ENCODE data around the gene TBC1D21.

DNA sequence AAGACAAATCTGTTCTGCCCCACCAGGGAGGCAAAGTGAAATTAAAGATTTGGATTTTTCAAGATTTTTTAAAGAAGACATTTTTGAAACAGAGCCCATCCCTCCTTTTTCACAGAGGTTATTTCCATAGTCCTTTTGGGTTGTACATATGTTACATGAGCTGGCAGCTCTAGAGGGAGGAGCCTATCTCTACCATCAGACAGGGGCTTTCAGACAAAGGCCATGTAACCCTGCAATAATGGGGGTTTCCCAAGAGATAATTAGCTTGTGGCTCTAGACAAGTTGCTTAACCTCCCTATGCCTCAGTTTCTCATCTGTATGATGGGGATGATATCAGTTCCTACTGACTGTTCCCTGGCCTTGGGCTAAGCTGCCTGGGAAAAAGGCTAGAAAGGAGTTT, 8.0 kb upstream of the TBC1D21 start:
- TF ChIP-seq POLR2A (IDR thresholded peaks at IDR 0.05) = no peak
- TF ChIP-seq, protein P1, sequence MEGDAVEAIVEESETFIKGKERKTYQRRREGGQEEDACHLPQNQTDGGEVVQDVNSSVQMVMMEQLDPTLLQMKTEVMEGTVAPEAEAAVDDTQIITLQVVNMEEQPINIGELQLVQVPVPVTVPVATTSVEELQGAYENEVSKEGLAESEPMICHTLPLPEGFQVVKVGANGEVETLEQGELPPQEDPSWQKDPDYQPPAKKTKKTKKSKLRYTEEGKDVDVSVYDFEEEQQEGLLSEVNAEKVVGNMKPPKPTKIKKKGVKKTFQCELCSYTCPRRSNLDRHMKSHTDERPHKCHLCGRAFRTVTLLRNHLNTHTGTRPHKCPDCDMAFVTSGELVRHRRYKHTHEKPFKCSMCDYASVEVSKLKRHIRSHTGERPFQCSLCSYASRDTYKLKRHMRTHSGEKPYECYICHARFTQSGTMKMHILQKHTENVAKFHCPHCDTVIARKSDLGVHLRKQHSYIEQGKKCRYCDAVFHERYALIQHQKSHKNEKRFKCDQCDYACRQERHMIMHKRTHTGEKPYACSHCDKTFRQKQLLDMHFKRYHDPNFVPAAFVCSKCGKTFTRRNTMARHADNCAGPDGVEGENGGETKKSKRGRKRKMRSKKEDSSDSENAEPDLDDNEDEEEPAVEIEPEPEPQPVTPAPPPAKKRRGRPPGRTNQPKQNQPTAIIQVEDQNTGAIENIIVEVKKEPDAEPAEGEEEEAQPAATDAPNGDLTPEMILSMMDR (IDR thresholded peaks at IDR 0.05) = no peak
